ENCODE measurements around the gene TMX2.

GRCh38 chr11:57758174-57758573, 45.8 kb downstream of the TMX2 start:
- TF ChIP-seq POLR2AphosphoS5 (IDR thresholded peaks at IDR 0.05; ENCODE audit: low read depth, low read length), result no peak
- no peak for TF ChIP-seq CTCF (IDR thresholded peaks at IDR 0.05 in 2 of 3, conservative IDR thresholded peaks at IDR 0.05 in 1 of 3; ENCODE audit: borderline replicate concordance in 1 of 3, insufficient read depth in 1 of 3, low read depth in 2 of 3, low read length in 2 of 3)
- TF ChIP-seq SRF (IDR thresholded peaks at IDR 0.05; ENCODE audit: low read depth), result no peak
- no peak for TF ChIP-seq POLR2A (IDR thresholded peaks at IDR 0.05; ENCODE audit: borderline replicate concordance, extremely low read depth, insufficient read depth, insufficient read length)
- no peak for TF ChIP-seq RAD21 (IDR thresholded peaks at IDR 0.05; ENCODE audit: low read depth)
- no peak for TF ChIP-seq ZNF274 (IDR thresholded peaks at IDR 0.05; ENCODE audit: low read depth, low read length)
- no peak for TF ChIP-seq ATF3 (IDR thresholded peaks at IDR 0.05)
- no peak for TF ChIP-seq CBX3 (IDR thresholded peaks at IDR 0.05; ENCODE audit: low read depth)
